Measurements from ENCODE around the gene WNT5A. TPM values are rescaled to one million over a fixed set of nuclear protein-coding genes. Genes with fewer than 3 reads are reported as not detected.

The WNT5A gene
- polyA plus RNA-seq, 2 donors, result 9.1 to 11.1 TPM

DNA sequence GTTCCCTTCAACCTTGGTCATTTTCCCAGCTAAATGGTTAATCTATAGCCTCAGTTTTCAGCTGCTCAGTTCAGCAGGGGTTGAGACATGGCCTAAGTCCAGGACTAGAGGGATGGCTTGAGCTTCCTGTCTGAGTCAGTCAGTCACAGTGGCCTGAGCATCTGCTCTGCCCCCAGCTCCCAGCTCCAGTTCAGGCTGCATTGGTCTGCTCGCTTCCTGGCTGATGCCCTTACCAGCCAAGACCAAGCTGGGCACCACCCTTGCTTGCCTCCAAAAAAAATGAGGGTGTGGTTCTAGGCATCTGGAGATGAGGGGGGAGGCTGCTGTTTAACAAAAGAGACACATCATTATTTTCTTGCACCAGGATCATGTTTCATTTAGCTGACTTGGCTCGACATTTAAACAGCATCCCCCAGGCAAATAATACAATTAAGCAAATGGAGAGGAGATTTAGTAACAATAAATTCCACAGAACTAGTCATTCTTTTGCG is 70.7 kb downstream of the WNT5A start:
- Histone ChIP-seq H3K4me3 (ENCODE audit: low read depth in 1 of 2, low read length in 2 of 2) (no peak overlapping the region), H3K9me3 (ENCODE audit: control insufficient read depth in 2 of 2, insufficient read depth in 1 of 2, low read depth in 1 of 2, low read length in 1 of 2) (peaks cover 0 to 2% of the 10 kb centered on the region in 2 donors), H3K36me3 (ENCODE audit: control insufficient read depth in 2 of 2, insufficient read depth in 2 of 2, low read length in 1 of 2) (no peaks in the 10 kb centered on the region), H3K4me1 (ENCODE audit: control insufficient read depth in 2 of 2, insufficient read depth in 2 of 2, low read length in 1 of 2) (peaks cover 0 to 3% of the 10 kb centered on the region in 2 donors), H3K27ac (ENCODE audit: low read depth in 2 of 2, low read length in 1 of 2) (no peak overlapping the region), H3K27me3 (ENCODE audit: control insufficient read depth in 1 of 2, insufficient read depth in 2 of 2, low read length in 2 of 2) (no peaks in the 10 kb centered on the region)
- 32 to 42% methylated on average over 3 of the region's 3 CpGs for WGBS, 2 donors
